Spleen (tissue), 11 donors: ENCODE results near the gene EXOC4. TPM values are rescaled to one million over a fixed set of nuclear protein-coding genes. Genes with fewer than 3 reads are reported as not detected.

ENCODE experiments used
- DNase-seq: peaks from one replicate; pipeline ENCODE4 v3.0.0-alpha.2; 2020
- H3K27ac ChIP-seq, 8 donors: fragments of 200-600 bp; sonication (generic) in 7 of 8; 1 replicate in 4 of 8; 2 replicates in 4 of 8; pipeline versions ENCODE4 v1.5.0 to v1.8.0; 2016 to 2021; ENCODE audit warnings: inconsistent platforms in 4 of 8, mild to moderate bottlenecking in 4 of 8, moderate library complexity in 1 of 8
- H3K27me3 ChIP-seq, 7 donors: fragments of 200-600 bp; sonication (generic) in 6 of 7; replicated peaks in 1 of 7; 1 replicate in 4 of 7; 2 replicates in 3 of 7; pipeline versions ENCODE4 v1.5.0 to v1.8.0; 2016 to 2021; ENCODE audit warnings: inconsistent platforms in 3 of 7, mild to moderate bottlenecking in 1 of 7
- H3K36me3 ChIP-seq, 6 donors: fragments of 200-600 bp; sonication (generic) in 5 of 6; 1 replicate in 4 of 6; 2 replicates in 2 of 6; pipeline versions ENCODE4 v1.5.0 to v1.8.0; 2016 to 2021; ENCODE audit warnings: inconsistent platforms in 2 of 6
- H3K4me1 ChIP-seq, 6 donors: fragments of 200-600 bp; sonication (generic) in 5 of 6; 1 replicate in 3 of 6; 2 replicates in 3 of 6; pipeline versions ENCODE4 v1.5.0 to v1.8.0; 2016 to 2021; ENCODE audit warnings: inconsistent platforms in 3 of 6
- H3K4me3 ChIP-seq, 8 donors: fragments of 200-600 bp; sonication (generic) in 7 of 8; 1 replicate in 4 of 8; 2 replicates in 4 of 8; pipeline versions ENCODE4 v1.5.0 to v1.8.0; 2016 to 2021; ENCODE audit warnings: inconsistent platforms in 4 of 8, mild to moderate bottlenecking in 4 of 8, moderate library complexity in 2 of 8
- H3K9me3 ChIP-seq, 8 donors: fragments of 200-600 bp; sonication (generic) in 7 of 8; 1 replicate in 4 of 8; 2 replicates in 4 of 8; pipeline versions ENCODE4 v1.5.0 to v1.8.0; 2016 to 2021; ENCODE audit warnings: inconsistent platforms in 4 of 8
- POLR2A ChIP-seq, 3 donors: fragments of 450-650 bp; IDR thresholded peaks; one replicate each; pipeline ENCODE4 v1.5.1; 2017; ENCODE audit warnings: antibody characterized with exemption in 3 of 3, mild to moderate bottlenecking in 1 of 3
- POLR2AphosphoS5 ChIP-seq, 3 donors: sonication (generic); formaldehyde crosslinking; IDR thresholded peaks; one replicate each; pipeline ENCODE4 v1.5.1; 2017; ENCODE audit warnings: antibody characterized with exemption in 3 of 3
- WGBS, 5 donors: extraction: QIAGEN DNeasy Blood & Tissue Kit in 3 of 5; methylation state at CpG; one replicate each; pipeline versions ENCODE4 v1.1.5 to v1.1.7; 2013 to 2018; 5-methylcytosine and 5-hydroxymethylcytosine counted together
- intact Hi-C: fragments of 100-400 bp; cut with DNase I; formaldehyde crosslinking; loops from one replicate; pipeline ENCODE4 v1.15.0; 2023; ENCODE audit warnings: low total_unique reads
- polyA plus RNA-seq, 3 donors: library from polyadenylated mRNA; stranded (reverse); fragments of 200-250 nt; gene quantifications; one replicate each; pipeline ENCODE4 v1.2.1, GENCODE V29; 2013
- total RNA-seq, 7 donors: library from RNA; depleted of rRNA in 3 of 7; stranded (reverse); fragments of >200 nt in 3 of 7; fragmentation: NEBNext Ultra II Directional in 4 of 7; extraction: Animal tissue kit (Norgen Biotek cat#: 25700) in 4 of 7; gene quantifications; one replicate each; pipeline versions ENCODE4 v1.1.0 to v1.2.1, GENCODE V29; 2016 to 2021
- TF ChIP-seq, protein P1 (sequence below), 11 experiments: fragments of 200-600 bp in 7 of 11; fragments of 450-650 bp in 4 of 11; sonication (generic) in 4 of 11; IDR thresholded peaks in 8 of 11; conservative IDR thresholded peaks in 3 of 11; 1 replicate in 7 of 11; 2 replicates in 4 of 11; pipeline versions ENCODE4 v1.4.0 to v1.8.0; 2016 to 2021; ENCODE audit warnings: antibody characterized with exemption in 11 of 11, inconsistent platforms in 4 of 11, mild to moderate bottlenecking in 1 of 11
- donor health status: healthy with polysubstance abuse.
- donor health status: DM: no; HTN: no; CAD: no; lungs with moderate emphysema.
- donor health status: DM: no; HTN: no; CAD: no.
- donor health status: Bipolar disorder and iron deficiency.
- donor health status: healthy.
- donor health status: DM: no; HTN: no; CAD: no.
- donor health status: DM: yes; HTN: yes; CAD: no.

Gene EXOC4
- total and polyA plus RNA-seq, 10 donors: 14.1 to 138 (median 102) TPM

DNA sequence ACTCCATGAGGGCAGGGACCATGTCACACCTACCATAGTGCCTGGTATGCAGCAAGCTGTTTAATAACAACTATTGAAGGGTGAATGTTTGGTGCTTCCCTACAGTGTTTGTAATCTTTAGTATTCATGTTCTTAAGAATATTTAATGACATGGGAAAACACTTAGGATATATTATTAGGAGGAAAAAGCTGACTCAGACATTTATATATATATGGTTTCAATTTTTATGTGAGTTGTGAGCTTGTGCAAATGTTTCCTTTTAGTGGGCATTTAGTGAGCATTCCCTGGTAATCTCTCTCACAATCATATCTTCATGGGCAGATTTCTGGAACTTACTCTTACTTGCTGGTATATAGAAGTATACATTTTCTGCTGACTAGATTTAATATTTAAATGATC, 359.1 kb downstream of the EXOC4 start:
- H3K27ac ChIP-seq: no peak overlapping the region
- no peak for TF ChIP-seq POLR2A (IDR thresholded peaks at IDR 0.05)
- TF ChIP-seq POLR2AphosphoS5 (IDR thresholded peaks at IDR 0.05): no peak
- TF ChIP-seq, protein P1, sequence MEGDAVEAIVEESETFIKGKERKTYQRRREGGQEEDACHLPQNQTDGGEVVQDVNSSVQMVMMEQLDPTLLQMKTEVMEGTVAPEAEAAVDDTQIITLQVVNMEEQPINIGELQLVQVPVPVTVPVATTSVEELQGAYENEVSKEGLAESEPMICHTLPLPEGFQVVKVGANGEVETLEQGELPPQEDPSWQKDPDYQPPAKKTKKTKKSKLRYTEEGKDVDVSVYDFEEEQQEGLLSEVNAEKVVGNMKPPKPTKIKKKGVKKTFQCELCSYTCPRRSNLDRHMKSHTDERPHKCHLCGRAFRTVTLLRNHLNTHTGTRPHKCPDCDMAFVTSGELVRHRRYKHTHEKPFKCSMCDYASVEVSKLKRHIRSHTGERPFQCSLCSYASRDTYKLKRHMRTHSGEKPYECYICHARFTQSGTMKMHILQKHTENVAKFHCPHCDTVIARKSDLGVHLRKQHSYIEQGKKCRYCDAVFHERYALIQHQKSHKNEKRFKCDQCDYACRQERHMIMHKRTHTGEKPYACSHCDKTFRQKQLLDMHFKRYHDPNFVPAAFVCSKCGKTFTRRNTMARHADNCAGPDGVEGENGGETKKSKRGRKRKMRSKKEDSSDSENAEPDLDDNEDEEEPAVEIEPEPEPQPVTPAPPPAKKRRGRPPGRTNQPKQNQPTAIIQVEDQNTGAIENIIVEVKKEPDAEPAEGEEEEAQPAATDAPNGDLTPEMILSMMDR (IDR thresholded peaks at IDR 0.05 in 8 of 11, conservative IDR thresholded peaks at IDR 0.05 in 3 of 11): no peak
- H3K9me3 ChIP-seq: no peaks in the 10 kb centered on the region
- no peaks in the 10 kb centered on the region for H3K27me3 ChIP-seq
- intact Hi-C loops: no loop called here
- no peak for DNase-seq
- no peaks in the 10 kb centered on the region for H3K36me3 ChIP-seq
- no peak overlapping the region for H3K4me3 ChIP-seq
- no peaks in the 10 kb centered on the region for H3K4me1 ChIP-seq

DNA sequence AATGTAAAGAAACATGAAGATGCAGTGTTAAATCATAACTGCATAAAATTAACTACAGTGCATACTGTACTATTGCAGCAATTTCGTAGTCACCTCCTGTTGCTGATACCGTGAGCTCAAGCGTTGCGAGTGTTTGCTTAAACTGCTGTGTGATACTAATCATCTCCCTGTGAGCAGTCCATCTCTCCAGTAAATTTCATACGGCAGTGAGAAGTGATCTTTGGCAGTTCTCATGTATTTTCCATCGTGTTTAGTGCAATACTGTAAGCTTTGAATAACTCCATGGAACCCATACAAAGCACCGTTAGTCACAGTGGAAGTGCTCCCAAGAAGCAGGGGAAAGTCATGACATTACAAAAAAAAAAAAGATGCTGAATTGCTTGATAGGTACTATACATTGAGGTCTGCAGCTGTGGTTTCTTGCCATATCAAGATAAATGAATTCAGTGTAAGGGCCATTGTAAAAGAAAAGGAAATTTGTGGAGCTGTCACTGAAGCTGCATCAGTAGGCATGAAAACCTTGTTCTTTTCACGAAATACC, 360.4 kb downstream of the EXOC4 start:
- intact Hi-C loops: no loop called here
- TF ChIP-seq POLR2AphosphoS5 (IDR thresholded peaks at IDR 0.05): no peak
- Histone ChIP-seq H3K27ac (no peak overlapping the region), H3K4me1 (no peaks in the 10 kb centered on the region), H3K4me3 (no peak overlapping the region), H3K9me3 (no peaks in the 10 kb centered on the region), H3K36me3 (no peaks in the 10 kb centered on the region), H3K27me3 (no peaks in the 10 kb centered on the region)
- 86 to 95% (median 93%) methylated on average over 8 of the region's 8 CpGs for WGBS, 5 donors
- DNase-seq: no peak

DNA sequence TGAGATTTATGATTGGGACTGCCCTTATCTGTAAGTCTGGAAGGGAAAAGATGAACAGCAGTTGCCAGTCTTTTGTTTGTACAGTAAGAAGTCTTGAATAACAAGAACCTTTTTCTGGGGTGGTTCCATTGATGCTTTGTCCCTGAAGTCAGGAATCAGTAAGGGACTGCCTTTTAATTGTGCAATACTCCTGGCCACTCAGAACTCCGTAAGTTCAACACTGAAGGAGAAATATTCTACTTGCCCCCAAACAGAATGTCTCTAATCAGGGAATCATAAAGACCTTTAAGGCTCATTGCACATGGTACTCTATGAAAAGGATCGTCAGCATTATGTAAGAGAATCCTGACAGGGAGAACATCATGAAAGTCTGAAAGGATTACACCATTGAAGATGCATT, 361.4 kb downstream of the EXOC4 start:
- no peak for DNase-seq
- Histone ChIP-seq H3K27me3 (no peaks in the 10 kb centered on the region), H3K27ac (no peak overlapping the region), H3K9me3 (no peaks in the 10 kb centered on the region), H3K4me3 (no peak overlapping the region), H3K4me1 (no peaks in the 10 kb centered on the region), H3K36me3 (no peaks in the 10 kb centered on the region)
- 88 to 100% (median 93%) methylated on average over 2 of the region's 2 CpGs for WGBS, 5 donors
- intact Hi-C loops: no loop called here
- TF ChIP-seq POLR2AphosphoS5 (IDR thresholded peaks at IDR 0.05) (no peak), POLR2A (IDR thresholded peaks at IDR 0.05) (no peak)
- TF ChIP-seq, protein P1 (IDR thresholded peaks at IDR 0.05 in 8 of 11, conservative IDR thresholded peaks at IDR 0.05 in 3 of 11): no peak

DNA sequence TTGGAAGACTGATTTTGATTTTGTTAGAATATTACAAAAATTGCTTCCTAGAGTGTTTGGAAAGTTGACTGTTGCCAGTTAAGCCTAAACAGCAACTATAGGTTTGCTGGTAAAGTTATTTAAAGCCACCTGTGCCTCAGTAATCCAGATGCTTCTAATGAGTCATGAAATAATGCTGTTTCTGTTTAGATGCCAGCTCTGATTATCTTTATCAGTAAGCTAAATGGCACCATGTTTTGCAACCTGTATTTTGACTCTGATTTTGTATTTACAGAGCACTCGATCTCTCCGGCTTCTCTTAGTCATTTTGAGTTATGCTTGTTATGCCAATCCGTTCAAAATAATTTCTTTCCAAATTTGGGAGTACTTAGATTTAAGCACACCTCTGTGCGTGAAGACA, 366.1 kb downstream of the EXOC4 start:
- H3K36me3 ChIP-seq: no peaks in the 10 kb centered on the region
- TF ChIP-seq POLR2A (IDR thresholded peaks at IDR 0.05): no peak
- TF ChIP-seq, protein P1 (IDR thresholded peaks at IDR 0.05 in 8 of 11, conservative IDR thresholded peaks at IDR 0.05 in 3 of 11): no peak
- no peak for TF ChIP-seq POLR2AphosphoS5 (IDR thresholded peaks at IDR 0.05)
- no peaks in the 10 kb centered on the region for H3K9me3 ChIP-seq
- no peaks in the 10 kb centered on the region for H3K27me3 ChIP-seq
- 96 to 99% (median 97%) methylated on average over 4 of the region's 4 CpGs for WGBS, 5 donors
- H3K4me1 ChIP-seq: no peaks in the 10 kb centered on the region
- DNase-seq: no peak
- intact Hi-C loops: no loop called here
- no peak overlapping the region for H3K27ac ChIP-seq
- H3K4me3 ChIP-seq: no peak overlapping the region

DNA sequence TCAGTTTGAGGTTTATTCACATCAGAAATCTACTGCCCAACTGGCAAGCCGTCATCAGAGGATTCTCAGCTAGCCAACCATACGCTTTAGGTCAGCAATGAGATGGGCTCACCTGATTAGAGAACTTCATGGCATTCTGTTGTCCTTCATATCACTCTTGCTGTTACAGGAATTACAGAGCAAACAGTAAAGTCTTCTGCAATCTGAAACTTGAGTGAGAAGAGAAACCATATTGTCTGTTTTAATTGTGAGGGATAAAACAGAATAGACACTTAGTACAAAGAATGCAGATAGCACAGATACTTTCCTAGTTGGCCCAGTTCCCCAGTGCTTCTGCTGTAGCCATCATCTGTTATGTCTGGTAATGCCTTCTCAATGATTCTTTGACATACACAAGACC, 366.6 kb downstream of the EXOC4 start:
- no peak for DNase-seq
- intact Hi-C loops: no loop called here
- no peaks in the 10 kb centered on the region for H3K9me3 ChIP-seq
- H3K4me1 ChIP-seq: no peaks in the 10 kb centered on the region
- H3K36me3 ChIP-seq: no peaks in the 10 kb centered on the region
- no peaks in the 10 kb centered on the region for H3K27me3 ChIP-seq
- no peak overlapping the region for H3K4me3 ChIP-seq
- 70 to 100% (median 97%) methylated on average over 2 of the region's 2 CpGs for WGBS, 5 donors
- TF ChIP-seq POLR2AphosphoS5 (IDR thresholded peaks at IDR 0.05) (no peak), POLR2A (IDR thresholded peaks at IDR 0.05) (no peak)
- TF ChIP-seq, protein P1 (IDR thresholded peaks at IDR 0.05 in 8 of 11, conservative IDR thresholded peaks at IDR 0.05 in 3 of 11): no peak
- no peak overlapping the region for H3K27ac ChIP-seq
